Activated T-cell treated with anti-CD3 and anti-CD28 coated beads, Interleukin-2, amount 50 U/mL, for 48 hours (primary cell): ENCODE measurements around the gene NFS1.

Experiments
- DNase-seq, 2 experiments: peaks; one replicate each; pipeline ENCODE4 v3.0.0-alpha.2; 2020

The NFS1 gene

DNA sequence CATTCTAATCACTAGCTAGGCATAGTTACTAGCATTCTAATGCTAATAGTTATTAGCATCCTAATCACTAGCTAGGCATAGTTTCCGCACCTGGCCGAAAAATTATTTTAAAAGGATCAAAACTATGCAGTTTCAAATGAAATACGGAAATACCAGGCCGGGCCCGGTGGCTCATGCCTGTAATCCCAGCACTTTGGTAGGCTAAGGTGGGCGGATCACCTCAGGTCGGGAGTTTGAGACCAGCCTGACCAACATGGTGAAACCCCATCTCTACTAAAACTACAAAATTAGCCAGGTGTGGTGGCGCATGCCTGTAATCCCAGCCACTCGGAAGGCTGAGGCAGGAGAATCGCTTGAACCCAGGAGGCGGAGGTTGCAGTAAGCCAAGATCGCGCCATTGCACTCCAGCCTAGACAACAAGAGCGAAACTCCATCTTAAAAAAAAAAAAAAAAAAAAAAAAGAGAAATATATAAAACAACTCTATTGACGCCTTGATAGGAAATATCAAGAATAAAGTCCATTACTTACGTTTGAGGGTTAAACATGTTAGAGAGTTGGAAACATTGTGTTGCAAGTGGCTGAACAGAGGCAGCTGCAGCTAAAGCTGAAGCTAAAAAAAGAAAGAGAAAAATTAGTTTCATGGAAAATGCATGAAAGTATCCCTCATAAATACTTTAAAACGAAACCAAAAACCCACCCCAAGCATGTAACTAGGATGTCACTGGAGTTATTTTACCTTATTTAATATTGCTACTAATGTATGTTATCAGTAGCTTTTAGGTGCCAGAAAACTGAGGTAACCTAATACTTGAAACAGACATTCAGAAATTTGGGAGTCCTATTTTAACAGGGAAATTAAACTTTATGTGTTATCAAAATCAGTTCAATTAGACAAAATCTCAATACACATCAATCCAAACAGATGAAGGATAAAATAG lies 7.7 kb upstream of the NFS1 start:
- DNase-seq: peak in 1 of 2 experiments; percentile 17

DNA sequence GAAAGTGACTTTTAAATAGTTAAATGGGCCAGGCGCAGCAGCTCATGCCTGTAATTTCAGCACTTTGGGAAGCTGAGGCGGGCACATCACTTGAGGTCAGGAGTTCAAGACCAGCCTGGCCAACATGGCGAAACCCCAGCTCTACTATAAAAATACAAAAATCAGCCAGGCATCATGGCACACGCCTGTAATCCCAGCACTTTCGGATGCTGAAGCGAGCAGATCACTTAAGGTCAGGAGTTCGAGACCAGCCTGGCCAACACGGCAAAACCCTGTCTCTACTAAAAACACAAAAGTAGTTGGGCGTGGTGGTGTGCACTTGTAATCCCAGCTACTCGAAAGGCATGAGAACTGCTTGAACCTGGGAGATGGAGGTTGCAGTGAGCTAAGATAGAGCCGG lies 6.7 kb upstream of the NFS1 start:
- peak in 1 of 2 experiments; percentile 22 for DNase-seq

DNA sequence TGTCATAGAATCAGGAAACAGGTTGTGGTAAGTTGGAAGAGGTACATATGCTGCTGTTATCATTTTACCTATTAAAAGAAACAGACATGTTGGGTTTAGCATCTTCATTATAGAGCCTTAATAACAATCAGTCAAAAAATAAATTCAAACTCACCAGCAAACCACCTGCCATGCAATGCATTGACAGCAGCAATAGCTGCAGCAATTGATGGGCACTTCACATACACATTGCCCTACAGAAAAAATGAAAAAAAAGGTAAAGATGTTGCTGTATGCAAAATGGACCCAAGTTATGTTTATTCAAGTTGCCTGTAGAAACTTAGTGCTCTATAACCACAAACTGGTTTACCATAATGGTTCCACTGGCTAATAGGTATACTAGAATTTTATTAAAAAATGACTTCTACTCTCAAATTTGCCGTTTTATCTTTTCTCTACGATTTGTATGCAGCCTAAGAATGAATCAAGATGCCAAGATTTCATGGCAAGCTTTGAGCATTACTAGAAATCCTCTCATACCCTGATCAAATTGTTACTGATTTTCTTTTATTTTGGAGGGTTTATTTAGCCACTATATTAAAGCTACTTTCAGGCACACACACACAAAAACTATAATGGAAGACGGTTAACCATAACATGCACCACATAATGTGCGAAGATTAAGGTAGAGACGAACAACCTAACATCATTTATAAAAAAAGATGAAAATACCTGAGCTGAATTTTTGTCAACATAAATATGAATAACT lies 5.5 kb upstream of the NFS1 start:
- DNase-seq: no peak

DNA sequence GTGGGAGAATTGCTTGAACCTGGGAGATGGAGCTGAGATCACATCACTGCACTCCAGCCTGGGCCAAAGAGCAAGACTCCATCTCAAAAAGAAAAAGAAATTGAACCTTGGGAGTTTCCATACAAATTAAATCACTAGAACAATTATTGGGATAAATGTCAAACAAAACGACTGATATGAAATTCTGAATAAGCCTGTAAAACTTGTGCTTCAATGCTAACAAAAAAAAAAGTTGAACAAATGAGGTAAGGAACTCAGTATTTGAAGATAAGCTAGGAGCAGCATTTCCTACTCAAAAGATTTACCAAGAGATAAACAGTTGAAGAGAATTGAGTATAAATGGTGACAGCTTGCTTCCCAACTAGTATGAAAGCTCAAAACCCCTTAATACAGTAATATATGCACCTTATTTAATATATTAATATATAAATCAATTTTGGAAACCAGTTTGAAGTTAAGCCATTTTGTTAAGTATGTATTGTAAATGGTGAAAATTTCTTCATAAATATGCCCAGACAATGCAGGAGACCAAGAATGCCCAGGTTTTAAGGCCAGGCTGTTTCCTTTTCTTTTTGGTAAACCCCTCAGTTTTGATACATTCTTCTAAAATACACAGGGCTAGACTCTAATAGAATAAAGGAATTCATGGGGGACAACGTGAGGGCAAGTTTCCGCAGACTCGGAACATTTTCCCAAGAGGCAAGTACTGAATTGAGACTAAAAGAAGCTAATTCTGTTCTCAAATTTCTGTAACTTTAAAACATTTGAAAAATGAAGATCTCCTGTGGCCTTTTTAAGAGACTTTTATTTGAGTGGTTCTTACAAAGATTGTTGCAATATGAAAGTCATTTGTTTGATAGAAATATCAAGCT lies 3.9 kb upstream of the NFS1 start:
- DNase-seq: peak in 1 of 2 experiments; percentile 13

DNA sequence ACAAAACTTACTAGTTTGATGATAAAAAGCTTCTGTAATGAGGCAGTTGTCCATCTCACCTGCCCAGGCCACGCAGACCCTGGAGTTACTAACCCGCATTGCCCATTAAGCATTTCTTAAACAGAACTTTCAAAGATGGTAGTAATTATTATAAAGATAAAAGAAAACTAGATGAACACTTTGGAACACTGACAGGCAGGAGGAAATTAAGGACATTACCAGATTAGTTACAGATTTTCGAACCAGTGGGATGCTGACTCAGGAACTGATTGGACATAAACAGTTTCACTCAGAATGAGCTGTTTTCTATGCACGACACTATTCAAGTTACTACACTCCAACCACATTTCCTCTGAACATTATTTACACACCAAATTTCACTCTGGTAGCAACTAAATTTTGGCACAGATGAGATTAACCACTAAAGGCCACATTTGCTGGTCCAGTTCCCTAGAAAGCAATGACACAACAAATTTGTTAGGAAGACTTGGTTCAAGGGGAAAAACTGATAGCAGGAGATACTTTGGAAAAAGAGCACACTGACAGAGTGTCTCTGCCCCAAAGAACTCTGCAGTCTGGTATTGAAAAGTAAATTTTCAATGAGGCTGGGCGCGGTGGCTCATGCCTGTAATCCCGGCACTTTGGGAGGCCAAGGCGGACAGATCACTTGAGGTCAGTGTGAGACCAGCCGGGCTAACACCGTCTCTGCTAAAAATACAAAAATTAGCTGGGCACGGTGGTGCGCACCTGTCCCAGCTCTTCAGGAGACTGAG lies 3.1 kb upstream of the NFS1 start:
- peak; percentile 36 to 46 for DNase-seq

DNA sequence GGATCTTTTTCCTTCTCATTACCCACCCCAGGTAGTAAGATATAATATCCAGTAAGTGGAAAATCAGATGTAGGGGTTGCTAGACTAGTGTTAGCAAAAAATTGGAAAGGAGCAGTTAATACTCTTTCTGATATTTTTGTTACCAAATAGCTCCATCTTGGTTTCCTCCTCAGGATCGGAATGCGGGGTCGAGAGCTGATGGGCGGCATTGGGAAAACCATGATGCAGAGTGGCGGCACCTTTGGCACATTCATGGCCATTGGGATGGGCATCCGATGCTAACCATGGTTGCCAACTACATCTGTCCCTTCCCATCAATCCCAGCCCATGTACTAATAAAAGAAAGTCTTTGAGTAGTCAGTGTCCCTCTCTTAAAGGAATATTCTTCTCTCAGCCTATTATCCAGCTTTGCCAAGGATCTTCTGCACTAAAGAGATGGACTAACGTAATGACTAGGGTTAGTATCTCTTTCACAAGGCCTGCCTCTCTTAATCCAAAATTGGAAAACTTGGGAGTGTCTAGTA lies 1.5 kb upstream of the NFS1 start:
- DNase-seq: peak in 1 of 2 experiments; percentile 21

DNA sequence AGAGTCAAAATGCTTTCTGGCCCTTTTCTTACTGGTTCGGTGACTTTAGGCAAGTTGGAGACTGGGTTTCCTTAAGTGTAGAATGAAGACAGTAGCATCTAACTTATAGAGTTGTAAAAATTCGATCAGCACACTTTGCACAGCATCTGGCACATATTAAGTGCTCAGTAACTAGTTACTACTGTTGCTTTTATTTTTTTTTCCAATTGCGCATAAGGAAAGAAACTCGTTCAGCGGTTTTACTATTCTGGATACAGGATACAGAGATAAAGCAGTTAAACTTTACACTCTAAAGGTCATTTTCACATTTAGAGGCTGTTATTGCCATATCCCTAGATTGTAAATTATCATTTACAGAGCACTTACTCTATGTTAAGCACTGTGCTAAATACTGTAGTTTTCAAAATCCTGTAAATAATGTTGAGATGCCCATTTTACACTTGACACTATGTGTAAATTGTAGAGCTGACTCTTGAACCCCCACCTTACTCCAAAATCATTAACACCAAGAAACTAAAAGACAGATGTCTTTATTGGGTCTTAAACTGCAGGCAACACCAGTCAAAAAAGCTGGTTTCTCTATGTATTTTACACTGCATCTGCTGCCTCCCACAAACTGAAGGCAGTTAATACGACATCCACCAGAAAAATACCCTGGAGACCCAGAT lies 939 bp upstream of the NFS1 start:
- peak in 1 of 2 experiments; percentile 7 for DNase-seq

DNA sequence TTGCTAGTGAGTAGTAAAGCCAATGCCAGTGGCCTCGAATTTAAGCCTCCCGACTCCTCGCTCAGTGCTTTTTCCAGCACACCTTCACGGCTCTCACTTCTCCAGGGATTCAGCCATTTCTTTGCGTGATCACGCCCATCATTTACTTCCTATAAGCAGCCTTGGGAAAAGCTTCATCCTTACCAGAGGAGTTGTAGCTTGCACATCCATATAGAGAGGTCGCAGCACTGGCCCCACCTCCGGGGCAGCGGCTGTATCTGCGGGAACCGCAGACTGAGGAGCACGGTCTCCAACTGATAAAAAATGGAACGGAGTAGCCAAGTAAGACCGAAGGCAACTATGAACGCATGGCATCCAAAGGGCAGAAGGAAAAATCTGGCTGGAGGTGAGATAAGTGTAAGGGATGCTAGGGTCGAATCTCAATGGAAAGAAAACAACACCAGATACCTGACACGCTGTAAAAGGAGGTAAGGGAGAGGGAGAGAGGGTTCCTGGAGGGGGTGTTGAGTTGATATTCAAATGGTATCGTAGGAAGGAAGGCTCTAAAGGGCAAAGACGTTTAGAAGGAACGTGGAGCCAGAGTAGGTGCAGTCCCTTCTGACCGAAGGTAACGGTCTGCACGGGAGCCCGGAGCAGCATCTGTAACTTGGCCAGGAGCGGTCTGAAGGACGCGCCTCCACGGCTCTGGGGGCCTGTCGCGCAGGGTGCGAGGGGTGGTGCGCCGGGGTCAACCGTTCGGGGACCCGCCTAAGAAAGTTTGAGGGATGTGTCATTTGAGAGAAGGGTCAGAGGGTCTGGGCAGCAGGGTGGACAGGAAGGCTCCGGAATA lies 640 bp downstream of the NFS1 start:
- DNase-seq: peak; percentile 35 to 37

DNA sequence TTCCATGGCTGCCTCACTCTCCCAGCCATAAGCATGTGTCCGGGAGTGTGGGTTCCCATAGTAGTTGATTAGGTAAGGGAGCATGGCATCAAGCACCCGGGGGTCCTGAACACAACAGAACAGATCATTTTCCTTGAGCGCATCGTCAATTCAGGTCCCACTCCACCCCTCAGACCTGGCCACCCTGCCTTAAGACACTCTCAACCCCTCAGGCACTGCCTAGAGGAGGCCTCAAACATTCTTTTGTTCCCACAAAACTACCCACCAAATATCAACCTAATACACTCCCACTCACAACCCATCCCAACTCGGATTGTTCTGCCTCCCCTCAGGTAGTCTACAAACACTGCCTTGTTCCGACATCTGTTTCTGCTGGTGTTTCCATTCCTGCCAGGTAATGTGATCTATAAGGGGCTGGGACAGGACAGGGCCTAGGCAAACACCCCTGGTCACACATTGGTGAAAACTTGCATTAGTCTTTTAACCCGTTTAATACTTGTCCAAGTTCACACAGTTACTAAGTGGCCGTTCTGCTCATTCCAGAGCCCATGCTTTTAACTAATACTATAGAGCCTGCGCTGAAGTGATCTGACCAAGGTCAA lies 1.4 kb downstream of the NFS1 start:
- DNase-seq: no peak

DNA sequence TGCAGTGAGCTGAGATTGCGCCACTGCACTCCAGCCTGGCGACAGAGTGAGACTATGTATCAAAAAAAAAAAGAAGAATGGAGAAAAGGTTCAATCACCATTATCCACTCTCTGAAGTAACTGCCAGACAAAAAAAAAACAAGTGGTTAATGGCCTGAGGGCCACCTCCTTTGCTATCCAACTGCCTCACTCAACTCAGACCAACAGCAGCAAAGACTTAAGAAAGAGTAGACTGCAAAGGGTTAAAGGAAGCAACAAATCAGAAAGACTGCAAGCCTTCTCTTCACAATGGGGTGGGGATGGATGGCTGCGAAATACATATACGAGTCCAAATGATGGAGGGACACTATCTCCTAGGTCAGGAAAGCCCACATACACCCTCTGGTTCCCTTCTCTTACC lies 3.2 kb downstream of the NFS1 start:
- peak in 1 of 2 experiments; percentile 4 for DNase-seq

DNA sequence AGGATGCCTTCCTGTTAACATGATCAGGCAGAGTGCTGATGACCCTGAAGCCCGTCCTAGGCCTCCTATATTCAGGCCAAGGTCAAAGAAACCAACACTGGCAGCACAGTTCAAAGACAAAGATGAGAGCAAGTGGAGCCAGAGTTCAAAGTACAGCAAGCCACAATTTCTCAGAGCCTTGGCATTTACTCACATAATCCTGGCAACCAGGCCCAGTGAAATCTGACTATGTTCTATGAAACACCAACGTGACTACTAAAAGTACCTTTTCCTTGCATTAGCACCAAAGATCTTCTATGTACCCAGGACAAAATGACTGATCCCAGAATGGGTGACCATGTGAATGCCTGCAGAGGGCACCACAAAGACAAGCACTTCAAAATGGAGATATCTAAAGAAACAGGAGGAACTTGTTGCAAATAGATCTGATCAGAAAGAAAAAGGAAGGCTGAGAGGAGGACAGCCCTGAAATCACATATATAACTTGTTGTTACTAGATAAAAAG lies 3.9 kb downstream of the NFS1 start:
- DNase-seq: peak in 1 of 2 experiments; percentile 11

DNA sequence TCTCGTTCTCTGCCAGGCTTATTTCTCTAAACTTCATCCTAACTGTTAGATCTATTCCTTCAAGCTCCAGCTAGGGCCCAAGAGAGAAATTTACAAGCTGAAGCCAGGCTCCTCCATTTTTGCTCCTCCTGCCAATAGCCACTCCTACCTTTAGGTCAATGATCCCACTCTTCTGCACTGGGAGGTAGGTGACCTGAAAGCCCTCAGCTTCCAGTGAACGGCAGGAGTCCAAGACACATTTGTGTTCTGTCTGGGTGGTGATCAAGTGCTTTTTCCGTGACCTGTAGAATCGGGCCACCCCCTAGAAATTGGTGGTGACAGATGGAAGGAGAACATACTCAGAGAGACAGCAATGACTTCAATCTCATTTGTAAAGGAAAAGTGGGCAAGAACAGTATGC lies 8.9 kb downstream of the NFS1 start:
- DNase-seq: no peak

DNA sequence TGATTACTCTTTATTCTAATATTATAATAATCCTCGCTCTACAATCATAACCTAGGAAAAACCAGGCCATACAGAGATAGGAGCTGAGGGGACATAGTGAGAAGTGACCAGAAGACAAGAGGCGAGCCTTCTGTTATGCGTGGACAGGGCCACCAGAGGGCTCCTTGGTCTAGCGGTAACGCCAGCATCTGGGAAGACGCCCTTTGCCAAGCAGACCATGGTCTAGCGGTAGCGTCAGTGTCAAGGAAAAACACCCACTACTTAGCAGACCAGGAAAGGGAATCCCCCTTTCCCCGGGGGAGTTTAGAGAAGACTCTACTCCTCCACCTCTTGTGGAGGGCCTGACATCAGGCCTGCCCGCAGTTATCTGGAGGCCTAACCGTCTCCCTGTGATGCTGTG lies 12.3 kb downstream of the NFS1 start:
- peak in 1 of 2 experiments; percentile 25 for DNase-seq

DNA sequence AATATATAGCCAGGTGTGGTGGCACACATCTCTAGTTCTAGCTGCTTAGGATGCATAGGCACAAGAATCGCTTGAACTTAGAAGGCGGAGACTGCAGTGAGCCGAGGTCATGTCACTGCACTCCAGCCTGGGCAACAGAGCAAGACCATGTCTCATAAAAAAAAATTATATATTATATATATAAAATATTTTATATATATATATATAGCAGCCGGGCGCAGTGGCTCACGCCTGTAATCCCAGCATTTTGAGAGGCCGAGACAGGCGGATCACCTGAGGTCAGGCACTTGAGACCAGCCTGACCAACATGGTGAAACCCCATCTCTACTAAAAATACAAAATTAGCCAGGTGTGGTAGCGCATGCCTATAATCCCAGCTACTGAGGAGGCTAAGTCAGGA lies 13.8 kb downstream of the NFS1 start:
- DNase-seq: peak in 1 of 2 experiments; percentile 5

DNA sequence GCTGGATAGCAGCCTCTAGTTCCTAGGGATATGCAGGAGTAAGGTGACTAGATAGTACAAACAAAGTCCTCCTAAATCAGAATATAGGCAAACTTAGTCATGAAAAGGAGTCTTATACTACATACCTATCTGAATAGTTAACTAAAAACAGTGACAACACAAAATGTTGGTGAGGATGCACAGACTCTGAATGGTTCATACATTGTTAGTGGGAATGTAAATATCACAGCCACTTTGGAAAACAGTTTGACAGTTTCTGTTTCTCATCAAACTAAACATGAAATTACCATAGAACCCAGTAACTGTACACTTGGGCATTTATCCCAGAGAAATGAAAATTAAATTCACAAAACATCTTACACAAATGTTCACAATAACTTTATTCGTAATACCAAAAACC lies 17.2 kb downstream of the NFS1 start:
- no peak for DNase-seq

DNA sequence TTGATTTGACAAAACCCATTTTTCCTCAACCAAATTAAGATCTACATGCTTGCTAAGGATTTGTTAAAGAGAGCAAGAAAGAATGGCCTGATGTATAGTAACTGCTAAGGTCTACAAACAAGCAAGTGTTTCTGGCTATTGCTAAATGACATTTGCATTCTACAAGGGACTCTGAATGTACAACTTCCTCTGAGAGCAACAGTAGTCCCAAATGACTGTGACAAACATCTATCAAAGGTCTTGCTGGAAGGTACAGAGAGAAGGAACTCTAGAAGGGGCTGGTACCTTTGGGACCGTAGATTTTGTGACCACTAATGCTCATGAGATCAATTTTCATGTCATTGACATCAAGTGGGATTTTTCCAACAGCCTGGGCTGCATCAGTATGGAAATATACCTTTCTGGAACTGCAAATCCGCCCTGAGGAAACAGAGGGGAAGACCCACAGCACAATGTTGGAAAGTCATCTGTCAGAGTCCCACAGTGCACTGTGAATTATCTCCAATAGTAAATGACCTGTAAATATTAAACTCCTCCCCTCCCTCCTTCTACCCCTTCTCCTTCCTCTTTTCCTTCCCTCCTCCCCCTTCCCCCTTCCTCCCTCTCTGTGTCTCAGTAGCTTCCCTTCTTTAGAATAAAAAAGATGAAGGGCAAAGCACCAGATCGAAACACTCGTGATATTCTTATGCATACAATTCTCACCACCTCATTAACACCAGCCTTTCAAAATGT lies 18.5 kb downstream of the NFS1 start:
- peak in 1 of 2 experiments; percentile 0 for DNase-seq

DNA sequence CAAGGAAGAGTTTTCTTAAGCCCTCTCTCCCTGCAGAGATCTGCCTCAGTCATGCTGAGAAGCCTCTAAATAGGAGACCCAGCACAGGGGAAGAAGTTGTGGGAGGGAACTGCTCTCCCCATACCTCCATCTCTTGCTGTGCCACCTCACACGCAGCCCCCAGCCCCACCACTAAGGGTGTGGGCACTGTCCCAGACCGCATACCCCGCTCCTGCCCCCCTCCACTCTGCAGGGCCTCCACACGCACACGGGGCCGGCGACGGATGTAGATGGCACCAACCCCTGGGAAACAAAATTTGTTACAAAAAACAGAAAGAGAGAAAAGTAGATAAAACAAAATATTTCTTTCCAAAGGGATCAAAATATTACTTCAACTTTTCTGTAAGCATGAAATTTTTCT lies 24.2 kb downstream of the NFS1 start:
- DNase-seq: peak in 1 of 2 experiments; percentile 10

DNA sequence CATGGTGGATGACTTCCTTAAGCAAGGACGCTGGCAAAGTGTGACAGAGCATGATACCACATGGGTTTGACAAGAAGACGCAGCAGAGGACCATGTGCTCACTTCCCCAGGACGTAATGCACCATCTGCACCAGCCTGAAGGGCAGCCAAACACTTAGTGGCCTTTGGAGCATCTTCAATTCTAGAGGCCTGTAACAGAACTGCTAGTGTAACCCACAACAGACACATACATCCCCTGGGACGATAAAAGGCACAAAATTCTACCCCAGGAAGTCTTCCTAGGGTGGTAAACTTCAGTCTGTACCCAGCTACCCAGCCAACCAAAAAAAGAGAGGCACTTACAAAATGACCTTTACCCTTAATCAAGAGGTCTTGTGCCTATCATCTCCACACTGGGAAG lies 25.3 kb downstream of the NFS1 start:
- DNase-seq: no peak

DNA sequence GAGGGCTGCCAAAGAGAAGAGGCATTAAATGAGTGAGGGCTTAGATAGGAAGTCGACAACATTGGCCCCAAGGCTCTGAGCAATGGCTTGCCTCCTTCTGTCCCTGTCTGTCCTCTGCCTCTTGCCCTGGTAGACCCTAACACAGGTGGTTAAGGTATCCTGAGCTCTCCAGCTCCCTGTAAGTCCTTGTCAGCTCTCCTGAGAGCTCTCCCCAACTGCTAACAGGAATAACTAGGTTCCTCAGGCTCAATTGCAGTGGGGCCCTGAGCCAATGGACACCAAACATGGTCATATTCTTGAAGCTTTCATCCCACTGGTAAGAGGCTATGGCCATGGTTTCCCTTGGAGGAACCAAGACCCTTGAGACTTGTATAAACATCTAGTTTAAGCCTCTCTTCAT lies 29.5 kb downstream of the NFS1 start:
- DNase-seq: peak in 1 of 2 experiments; percentile 1
